Upper lobe of left lung (tissue), 4 donors: ENCODE data around the gene CCDC33.

Source experiments
- CTCF ChIP-seq, 6 experiments: fragments of 450-650 bp in 4 of 6; fragments of 200-600 bp in 2 of 6; sonication (generic) in 2 of 6; IDR thresholded peaks; one replicate each; pipeline ENCODE4 v1.5.1; 2016 to 2019; ENCODE audit warnings: antibody characterized with exemption in 6 of 6
- EP300 ChIP-seq, 4 donors: sonication (generic); formaldehyde crosslinking; IDR thresholded peaks; one replicate each; pipeline ENCODE4 v1.5.1; 2017; ENCODE audit warnings: antibody characterized with exemption in 4 of 4, control low read depth in 2 of 4
- POLR2A ChIP-seq, 4 donors: fragments of 450-650 bp; IDR thresholded peaks; one replicate each; pipeline ENCODE4 v1.5.1; 2016 to 2017; ENCODE audit warnings: antibody characterized with exemption in 4 of 4, mild to moderate bottlenecking in 2 of 4
- POLR2AphosphoS5 ChIP-seq, 2 donors: sonication (generic); formaldehyde crosslinking; IDR thresholded peaks; one replicate each; pipeline ENCODE4 v1.5.1; 2017; ENCODE audit warnings: antibody characterized with exemption in 2 of 2

- TF ChIP-seq CTCF (IDR thresholded peaks at IDR 0.05) (no peak), EP300 (IDR thresholded peaks at IDR 0.05) (no peak), POLR2A (IDR thresholded peaks at IDR 0.05) (no peak), POLR2AphosphoS5 (IDR thresholded peaks at IDR 0.05) (no peak)
These were observed 79.5 kb downstream of the CCDC33 start for GRCh38 chr15:74315626-74316025.
